Tibial nerve (tissue), 4 donors: ENCODE data around the gene IQSEC1.

Experiments
- CTCF ChIP-seq, 5 experiments: fragments of 200-600 bp in 3 of 5; fragments of 450-650 bp in 2 of 5; sonication (generic) in 3 of 5; IDR thresholded peaks; one replicate each; pipeline ENCODE4 v1.5.1; 2016 to 2019; ENCODE audit warnings: antibody characterized with exemption in 5 of 5, mild to moderate bottlenecking in 3 of 5, moderate library complexity in 2 of 5
- EP300 ChIP-seq, 2 donors: sonication (generic); formaldehyde crosslinking; IDR thresholded peaks; one replicate each; pipeline ENCODE4 v1.6.1; 2017; ENCODE audit warnings: antibody characterized with exemption in 2 of 2, mild to moderate bottlenecking in 1 of 2
- POLR2A ChIP-seq, 2 donors: fragments of 450-650 bp; IDR thresholded peaks; one replicate each; pipeline ENCODE4 v1.6.1; 2017; ENCODE audit warnings: antibody characterized with exemption in 2 of 2, mild to moderate bottlenecking in 2 of 2, moderate library complexity in 2 of 2

GRCh38 chr3:13039213-13039896 lies 33.9 kb downstream of the IQSEC1 start:
- no peak for TF ChIP-seq CTCF (IDR thresholded peaks at IDR 0.05)
- TF ChIP-seq POLR2A (IDR thresholded peaks at IDR 0.05): no peak
- no peak for TF ChIP-seq EP300 (IDR thresholded peaks at IDR 0.05)
